HTR-8/SVneo (cell line): ENCODE measurements around the gene PCDH7.

Experiments
- DNase-seq: peaks from one replicate; pipeline ENCODE4 v3.0.0; 2011; ENCODE audit warnings: low spot score, mixed read lengths; ENCODE audit not compliant: insufficient read length
- FAIRE-seq: peaks from 2 replicates; lab custom pipeline; 2011; peaks lifted over from hg19 to GRCh38; lab: Jason Lieb, UNC

Gene PCDH7

DNA sequence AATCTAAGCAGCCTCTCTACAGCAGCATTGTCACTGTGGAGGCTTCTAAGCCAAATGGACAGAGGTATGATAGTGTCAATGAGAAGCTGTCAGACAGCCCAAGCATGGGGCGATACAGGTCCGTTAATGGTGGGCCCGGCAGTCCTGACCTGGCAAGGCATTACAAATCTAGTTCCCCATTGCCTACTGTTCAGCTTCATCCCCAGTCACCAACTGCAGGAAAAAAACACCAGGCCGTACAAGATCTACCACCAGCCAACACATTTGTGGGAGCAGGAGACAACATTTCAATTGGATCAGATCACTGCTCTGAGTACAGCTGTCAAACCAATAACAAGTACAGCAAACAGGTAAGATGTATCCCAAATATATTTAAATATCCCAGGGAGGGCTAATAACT, 4.1 kb downstream of the PCDH7 start:
- FAIRE-seq (no peak), DNase-seq (no peak)

DNA sequence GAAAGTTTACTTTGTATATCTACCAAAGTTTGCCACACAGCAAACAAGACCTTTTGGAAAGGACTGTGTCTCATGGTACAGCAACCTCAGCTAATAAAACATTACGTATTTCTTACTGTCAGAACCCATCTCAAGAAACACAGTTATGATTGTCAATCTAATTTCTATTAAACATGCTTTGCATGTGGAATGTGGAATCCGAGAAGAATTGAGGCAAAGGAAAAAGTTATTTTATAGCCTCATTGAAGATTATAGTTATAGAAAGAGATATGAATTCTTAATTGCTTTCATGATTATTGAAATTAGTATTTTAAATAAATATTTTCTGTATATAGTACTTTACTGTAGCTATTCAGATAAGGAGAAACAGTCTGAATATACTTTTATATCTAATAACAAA, 5.4 kb downstream of the PCDH7 start:
- DNase-seq (no peak), FAIRE-seq (no peak)

DNA sequence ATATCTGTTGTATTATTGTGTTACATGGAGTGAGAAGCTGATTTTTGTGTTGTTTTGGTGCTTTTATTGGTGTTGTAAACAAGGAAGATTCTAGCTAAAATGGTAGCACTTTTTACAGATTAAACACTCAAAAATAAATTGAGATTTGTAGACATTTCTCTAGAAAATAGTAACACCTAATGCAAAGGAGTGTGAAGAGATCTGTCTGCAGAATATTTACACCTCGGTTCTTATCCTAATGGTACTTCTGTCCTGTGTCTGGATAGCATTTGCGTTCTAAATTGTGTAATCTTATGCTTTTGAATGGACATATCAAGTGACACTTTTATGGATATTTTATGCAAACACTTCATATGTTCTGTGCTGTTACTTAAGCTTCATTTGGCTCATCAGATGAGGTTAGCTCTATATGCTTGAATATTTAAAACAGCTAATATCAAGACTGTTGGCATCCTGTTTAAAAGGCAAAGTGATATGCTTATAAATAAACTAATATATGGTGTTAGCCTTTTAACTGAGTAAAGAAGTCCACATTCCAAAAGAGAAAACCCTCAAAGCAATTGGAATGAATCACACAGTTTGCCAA, 6.0 kb downstream of the PCDH7 start:
- FAIRE-seq, result no peak
- DNase-seq, result no peak

GRCh38 chr4:30727409-30727808, 7.2 kb downstream of the PCDH7 start:
- DNase-seq, result no peak
- no peak for FAIRE-seq

GRCh38 chr4:30728311-30728710, 8.1 kb downstream of the PCDH7 start:
- DNase-seq (no peak), FAIRE-seq (no peak)

- FAIRE-seq (no peak), DNase-seq (no peak)
Observed at GRCh38 chr4:30743897-30744296, 23.7 kb downstream of the PCDH7 start.

GRCh38 chr4:30744386-30744785, 24.2 kb downstream of the PCDH7 start:
- no peak for DNase-seq
- no peak for FAIRE-seq

DNA sequence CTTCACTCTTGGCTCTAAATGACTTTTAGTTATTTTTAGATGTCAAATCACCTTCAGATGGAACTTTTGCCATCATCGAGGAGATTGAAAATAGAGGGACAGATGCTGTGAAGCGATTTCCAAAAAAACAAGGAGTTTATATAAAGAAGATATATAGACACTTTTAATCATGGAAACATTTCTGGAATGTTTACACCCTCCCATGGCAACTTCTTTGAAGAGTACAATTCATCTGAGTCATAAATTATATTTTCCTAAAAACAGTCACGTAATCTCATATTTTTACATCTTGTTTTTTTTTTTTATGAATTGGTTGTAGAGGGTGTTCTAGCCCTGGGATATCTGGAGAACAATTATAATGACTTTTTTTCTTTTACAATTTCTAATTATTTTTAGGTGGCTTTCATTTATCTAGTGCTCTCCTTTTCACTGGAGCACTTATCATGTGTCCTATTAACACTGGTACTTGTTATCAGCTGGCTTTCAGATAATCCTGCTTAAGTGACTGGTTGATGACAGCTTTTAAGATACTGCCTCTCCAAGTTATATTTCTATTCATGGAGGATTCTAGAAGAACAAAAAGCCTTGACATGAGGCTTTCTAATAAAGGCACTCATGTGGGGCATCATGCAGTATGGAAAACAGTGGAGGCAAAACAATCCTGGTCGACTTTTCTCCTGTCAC, 24.9 kb downstream of the PCDH7 start:
- DNase-seq, result no peak
- FAIRE-seq, result no peak

DNA sequence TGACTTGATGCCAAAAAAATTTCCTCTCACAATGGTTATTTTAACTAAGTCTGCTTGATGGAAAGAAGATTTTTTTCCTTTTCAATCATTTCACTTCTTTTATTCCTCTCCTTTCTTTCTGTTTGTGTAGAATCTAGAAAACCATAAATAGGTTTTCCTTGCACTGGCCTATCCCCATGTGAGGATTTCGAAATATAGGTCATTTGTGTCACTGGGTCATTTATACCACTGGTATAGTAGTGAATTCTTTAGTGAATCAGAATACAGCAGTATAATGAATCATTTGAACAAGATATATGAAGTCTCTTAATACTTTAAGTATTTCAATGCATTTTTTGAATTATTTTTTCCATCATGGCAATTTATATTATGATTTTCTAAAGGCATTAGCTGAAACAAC, 26.6 kb downstream of the PCDH7 start:
- DNase-seq (no peak), FAIRE-seq (no peak)

DNA sequence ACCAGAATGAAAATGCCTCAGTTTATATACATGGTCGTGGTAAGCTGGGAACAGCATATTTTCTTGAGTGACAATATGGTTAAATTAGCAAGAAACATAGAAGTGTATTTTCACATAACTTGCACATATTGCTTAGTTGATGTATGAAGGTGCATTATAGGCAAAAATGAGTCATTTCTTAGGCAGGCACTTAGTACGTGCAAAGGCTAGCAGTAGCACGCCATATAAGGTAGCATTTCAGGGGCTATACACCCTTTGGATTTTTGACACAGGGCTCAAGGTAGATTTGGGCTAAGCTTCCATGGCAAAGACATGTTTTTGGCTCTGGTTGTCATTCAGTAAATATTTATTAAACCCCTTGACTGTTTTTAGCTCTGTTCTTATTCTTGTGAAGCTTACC, 33.1 kb downstream of the PCDH7 start:
- FAIRE-seq, result no peak

DNA sequence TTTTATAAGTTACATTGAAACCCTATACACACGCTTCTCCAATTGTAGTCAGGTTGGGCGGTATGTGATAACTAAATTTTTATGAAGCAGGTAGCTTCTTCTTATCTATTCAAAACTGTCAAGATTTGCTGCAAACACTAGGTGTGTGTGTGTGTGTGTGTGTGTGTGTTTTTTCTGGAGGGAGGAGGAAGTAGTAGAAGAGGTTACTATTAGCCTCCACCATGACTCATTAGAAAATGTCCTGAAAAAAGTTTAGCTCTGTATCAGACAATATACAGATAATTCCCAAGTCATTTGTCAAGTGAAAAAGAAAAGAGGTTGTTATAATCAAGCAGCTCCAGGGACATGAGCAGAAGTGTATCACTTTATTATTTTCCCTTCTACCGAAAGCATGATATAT, 33.9 kb downstream of the PCDH7 start:
- DNase-seq (no peak), FAIRE-seq (no peak)

More for the DNA sequence above, 33.1 kb downstream of the PCDH7 start:
- no peak for DNase-seq

- FAIRE-seq, result no peak
- DNase-seq, result no peak
Observed at GRCh38 chr4:30755346-30755745, 35.2 kb downstream of the PCDH7 start.

- no peak for DNase-seq
- FAIRE-seq, result no peak
Observed at GRCh38 chr4:30756553-30756952, 36.4 kb downstream of the PCDH7 start.

GRCh38 chr4:30757357-30757756, 37.2 kb downstream of the PCDH7 start:
- DNase-seq (peak; percentile 42), FAIRE-seq (peak; percentile 86)

DNA sequence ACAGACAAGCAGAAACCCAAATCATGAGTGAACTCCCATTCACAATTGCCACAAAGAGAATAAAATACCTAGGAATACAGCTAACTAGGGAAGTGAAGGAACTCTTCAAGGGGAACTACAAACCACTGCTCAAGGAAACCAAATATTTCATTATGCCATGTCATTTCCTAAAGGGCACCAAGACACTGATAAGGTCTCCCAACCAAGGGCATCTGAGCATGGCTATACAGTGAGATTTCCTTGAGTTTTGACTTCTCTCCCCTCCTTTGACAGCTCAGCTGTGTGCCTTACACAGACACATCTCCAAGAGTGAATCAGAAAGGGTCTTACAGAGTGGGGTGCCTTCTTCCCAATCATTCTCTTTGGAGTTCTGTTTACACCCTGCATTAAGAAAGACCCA, 40.4 kb downstream of the PCDH7 start:
- DNase-seq (no peak), FAIRE-seq (no peak)

DNA sequence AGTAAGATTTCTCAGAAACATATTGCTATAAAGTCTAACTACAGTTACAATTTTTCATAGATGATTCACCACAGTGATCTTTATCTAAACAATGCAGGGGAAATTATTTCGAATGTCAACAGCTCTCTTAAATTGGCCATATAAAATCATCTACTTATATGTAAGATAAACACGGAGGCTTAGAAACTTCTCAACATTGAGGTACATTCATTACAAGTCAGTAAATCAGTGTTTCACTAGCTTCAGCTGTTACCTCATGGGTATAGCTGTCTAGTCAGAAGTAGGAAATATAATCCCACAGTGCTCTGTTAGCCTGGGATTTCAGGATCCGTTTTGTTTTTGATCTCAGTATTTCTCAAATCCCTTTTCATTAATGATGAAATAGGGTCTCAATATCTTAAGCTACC, 43.2 kb downstream of the PCDH7 start:
- DNase-seq (peak; percentile 18), FAIRE-seq (peak; percentile 54)

DNA sequence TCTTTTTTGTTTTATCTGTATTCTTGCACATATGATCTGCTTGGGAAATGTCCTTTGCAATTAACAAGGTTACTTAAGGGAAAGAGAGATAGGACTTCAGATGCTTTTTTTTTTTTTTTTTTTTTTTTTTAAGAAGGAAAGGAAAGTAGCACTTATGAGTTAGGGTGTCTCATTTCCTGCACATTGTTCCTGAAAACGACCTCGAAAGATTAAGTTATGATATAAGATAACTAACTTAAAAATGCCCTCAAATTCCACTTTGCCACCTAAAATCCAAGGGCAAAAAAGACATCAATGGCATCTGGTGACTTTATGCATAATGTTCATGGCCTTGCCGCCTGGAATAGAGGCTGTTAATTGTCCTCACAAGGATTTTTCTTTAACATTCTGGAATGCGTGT, 44.9 kb downstream of the PCDH7 start:
- DNase-seq (no peak), FAIRE-seq (no peak)

DNA sequence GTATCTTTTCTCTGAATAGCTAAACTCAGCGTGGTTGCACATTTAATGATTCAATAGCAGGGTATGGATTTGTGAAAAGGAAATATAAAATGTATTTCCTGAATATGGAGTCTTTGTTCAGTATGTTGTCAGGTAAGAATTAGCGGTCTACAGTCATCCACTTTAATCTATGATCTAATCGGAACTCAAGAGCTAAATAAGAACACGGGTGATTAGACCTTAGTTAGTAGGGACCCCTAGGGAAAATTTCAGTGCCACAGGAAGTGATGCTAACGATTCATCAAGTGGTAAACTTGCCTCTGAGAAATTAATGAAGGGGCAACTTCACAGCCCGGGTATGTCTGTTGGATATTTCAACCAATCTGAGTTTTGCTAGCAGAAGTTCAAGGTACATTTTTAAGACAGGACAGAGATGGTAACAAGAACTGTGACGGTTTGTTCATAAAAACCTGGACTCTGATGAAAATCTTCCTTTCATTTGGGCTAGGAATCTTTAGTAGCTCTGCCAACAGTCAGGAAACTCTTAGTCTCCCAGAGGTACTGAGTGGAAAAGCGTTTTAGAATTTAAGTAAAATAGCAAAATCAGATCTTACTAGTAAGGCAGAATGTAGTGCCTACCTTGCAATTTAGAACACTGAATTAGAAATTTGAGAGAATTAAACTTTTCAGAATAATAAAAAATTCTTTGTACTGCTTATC, 47.1 kb downstream of the PCDH7 start:
- no peak for DNase-seq
- no peak for FAIRE-seq

DNA sequence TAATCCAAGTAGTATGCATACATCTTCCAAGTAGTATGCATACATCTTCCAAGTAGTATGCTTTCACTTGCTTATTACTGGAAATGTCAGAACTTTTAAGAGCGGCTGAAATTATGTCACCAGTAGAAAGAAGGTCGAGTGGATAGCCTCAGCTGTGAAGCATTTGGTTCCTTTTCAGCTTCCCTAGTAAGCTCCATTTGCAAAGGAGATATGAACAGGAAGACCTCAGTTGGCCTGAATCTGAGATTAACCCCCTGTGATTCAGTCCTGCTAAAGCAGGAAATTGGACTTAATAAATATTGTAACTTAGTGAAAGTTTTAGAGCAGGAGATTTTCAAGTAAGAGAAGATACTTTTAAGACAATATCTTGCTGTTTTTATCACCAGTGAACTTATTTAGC, 48.1 kb downstream of the PCDH7 start:
- FAIRE-seq (no peak), DNase-seq (no peak)

- no peak for FAIRE-seq
- DNase-seq, result no peak
Observed at GRCh38 chr4:30769093-30769492, 48.9 kb downstream of the PCDH7 start.

GRCh38 chr4:30770049-30770549, 49.9 kb downstream of the PCDH7 start:
- peak; percentile 54 for DNase-seq
- no peak for FAIRE-seq
